K562 (cell line): ENCODE measurements around the gene AAGAB. TPM values are rescaled to one million over a fixed set of nuclear protein-coding genes. Genes with fewer than 3 reads are reported as not detected.

ENCODE experiments used
- ATAC-seq: fragments of 200-7000 bp; cut with Tn5 transposase; 3 replicates; pipeline ENCODE4 v1.9.1; 2020; ENCODE audit warnings: moderate library complexity
- BruUV-seq: library from RNA; stranded (reverse); fragments of 400-500 nt; replicated peaks from 2 replicates; lab custom pipeline; 2021; lab: Mats Ljungman, UMichigan
- CTCF ChIA-PET: fragments of 300-600 bp; formaldehyde crosslinking; extraction: SDS; loops from one replicate; lab custom pipeline; 2021; ENCODE audit warnings: low intra/inter-chr PET ratio; lab: Yijun Ruan, JAX
- POLR2A ChIA-PET: fragments of 300-600, 350-650 bp; sonication (Branson Sonifier 250); formaldehyde crosslinking; extraction: SDS; loops from one replicate; lab custom pipeline; 2021; ENCODE audit warnings: antibody characterized with exemption, inconsistent platforms; lab: Yijun Ruan, JAX
- DNase-seq, 4 experiments: peaks; one replicate each; pipeline versions ENCODE4 v3.0.0 to v3.0.0-alpha.2; 2011 to 2018; ENCODE audit warnings: low spot score in 3 of 4, mixed read lengths in 3 of 4; ENCODE audit errors: extremely low read depth in 1 of 4
- FAIRE-seq: peaks from 2 replicates; lab custom pipeline; 2011; peaks lifted over from hg19 to GRCh38; lab: Jason Lieb, UNC
- H2AFZ ChIP-seq: 2 replicates; pipeline ENCODE4 v1.6.0; 2011; ENCODE audit warnings: low read depth, low read length, control low read depth, inconsistent platforms
- H3K27ac ChIP-seq: fragments of 200-600 bp; 3 replicates; pipeline ENCODE4 v1.8.0; 2011; ENCODE audit warnings: low read depth, mild to moderate bottlenecking, control low read depth, inconsistent platforms, low read length, moderate library complexity, mixed read lengths; ENCODE audit errors: extremely low read depth
- H3K27me3 ChIP-seq, 2 experiments: fragments of 300-600 bp in 1 of 2; 2 replicates in 1 of 2; 3 replicates in 1 of 2; pipeline versions ENCODE4 v1.6.0 to v1.8.0; 2011; ENCODE audit warnings: inconsistent platforms in 2 of 2, low read length in 2 of 2, mild to moderate bottlenecking in 1 of 2, mixed read lengths in 1 of 2, moderate library complexity in 1 of 2; ENCODE audit not compliant: control insufficient read depth in 2 of 2, insufficient read depth in 2 of 2
- H3K36me3 ChIP-seq: fragments of 300-600 bp; 3 replicates; pipeline ENCODE4 v1.8.0; 2011; ENCODE audit warnings: mild to moderate bottlenecking, low read length, inconsistent platforms; ENCODE audit not compliant: control insufficient read depth, insufficient read depth
- H3K4me1 ChIP-seq, 2 experiments: fragments of 200-600 bp in 1 of 2; replicated peaks in 1 of 2; 2 replicates in 1 of 2; 3 replicates in 1 of 2; pipeline versions ENCODE4 v1.5.1 to v1.8.0; 2011; ENCODE audit warnings: inconsistent platforms in 2 of 2, low read length in 2 of 2, mild to moderate bottlenecking in 1 of 2, mixed read lengths in 1 of 2, moderate library complexity in 1 of 2; ENCODE audit not compliant: control insufficient read depth in 2 of 2, insufficient read depth in 2 of 2
- H3K4me2 ChIP-seq: 2 replicates; pipeline ENCODE4 v1.6.1; 2011; ENCODE audit warnings: low read length, control low read depth, inconsistent platforms, mixed read lengths; ENCODE audit not compliant: insufficient read depth
- H3K4me3 ChIP-seq: fragments of 200-600 bp; sonication (generic), shearing (Covaris generic); 2 replicates; pipeline ENCODE4 v1.5.1; 2016; ENCODE audit warnings: control low read depth, inconsistent platforms
- H3K79me2 ChIP-seq: fragments of 200-600 bp; 3 replicates; pipeline ENCODE4 v1.8.0; 2011; ENCODE audit warnings: low read length, inconsistent platforms; ENCODE audit not compliant: control insufficient read depth, insufficient read depth
- H3K9ac ChIP-seq, 2 experiments: 2 replicates each; pipeline versions ENCODE4 v1.6.0 to v1.6.1; 2011; ENCODE audit warnings: low read depth in 2 of 2, low read length in 2 of 2, control low read depth in 1 of 2, inconsistent platforms in 1 of 2, mild to moderate bottlenecking in 1 of 2, mixed read lengths in 1 of 2; ENCODE audit not compliant: insufficient read depth in 1 of 2
- H3K9me1 ChIP-seq: one replicate; pipeline ENCODE4 v1.6.0; 2011; ENCODE audit warnings: inconsistent platforms, mild to moderate bottlenecking, low read length, moderate library complexity; ENCODE audit not compliant: control insufficient read depth, insufficient read depth
- H3K9me3 ChIP-seq: replicated peaks from 2 replicates; pipeline ENCODE4 v1.5.1; 2011; ENCODE audit warnings: low read depth, low read length, inconsistent platforms; ENCODE audit not compliant: control insufficient read depth, insufficient read depth
- H4K20me1 ChIP-seq: replicated peaks from 2 replicates; pipeline ENCODE4 v1.6.1; 2011; ENCODE audit warnings: low read length, inconsistent platforms, mixed read lengths; ENCODE audit not compliant: control insufficient read depth, insufficient read depth
- ATF1 ChIP-seq, 2 experiments: fragments of 450-650 bp in 1 of 2; IDR thresholded peaks; 2 replicates each; pipeline ENCODE4 v1.6.1; 2016; ENCODE audit warnings: missing compliant biosample characterization in 1 of 2, missing genetic modification characterization in 1 of 2
- CBFB ChIP-seq: sonication (generic); formaldehyde crosslinking; IDR thresholded peaks from 2 replicates; pipeline ENCODE4 v1.4.0; 2020; ENCODE audit warnings: mild to moderate bottlenecking, missing genetic modification reagents
- E2F8 ChIP-seq: fragments of 450-650 bp; IDR thresholded peaks from 2 replicates; pipeline ENCODE4 v1.7.1; 2018; ENCODE audit warnings: mild to moderate bottlenecking, low read depth; ENCODE audit not compliant: partially characterized antibody
- EP300 ChIP-seq: IDR thresholded peaks from 2 replicates; pipeline ENCODE4 v1.6.1; 2012; ENCODE audit warnings: low read length, improper control_type of control experiment
- IRF9 ChIP-seq: fragments of 450-650 bp; IDR thresholded peaks from 2 replicates; pipeline ENCODE4 v1.6.1; 2016; ENCODE audit warnings: missing biosample characterization, missing genetic modification characterization
- MCM2 ChIP-seq: fragments of 450-650 bp; IDR thresholded peaks from 2 replicates; pipeline ENCODE4 v1.6.1; 2017; ENCODE audit warnings: low read depth, mild to moderate bottlenecking
- PHF21A ChIP-seq: fragments of 450-650 bp; IDR thresholded peaks from 2 replicates; pipeline ENCODE4 v1.6.1; 2017; ENCODE audit warnings: low read depth, borderline replicate concordance
- POLR3G ChIP-seq: IDR thresholded peaks from 2 replicates; pipeline ENCODE4 v1.6.1; 2011; ENCODE audit not compliant: insufficient read length, insufficient replicate concordance; ENCODE audit errors: extremely low read depth
- RFX7 ChIP-seq: fragments of 250-450 bp; sonication (Bioruptor Pico); IDR thresholded peaks from 2 replicates; pipeline ENCODE4 v1.5.1; 2021; ENCODE audit warnings: mild to moderate bottlenecking
- SIX5 ChIP-seq, 2 experiments: IDR thresholded peaks; 2 replicates each; pipeline ENCODE4 v1.6.1; 2011; ENCODE audit warnings: low read length in 2 of 2, borderline replicate concordance in 1 of 2, low read depth in 1 of 2, mild to moderate bottlenecking in 1 of 2, moderate library complexity in 1 of 2; ENCODE audit not compliant: insufficient read depth in 1 of 2
- SRSF3 ChIP-seq: fragments of 200-400 bp; formaldehyde crosslinking; IDR thresholded peaks from 2 replicates; pipeline ENCODE4 v1.6.1; 2016; ENCODE audit warnings: mild to moderate bottlenecking, low read length, moderate library complexity; ENCODE audit not compliant: insufficient read depth
- THRAP3 ChIP-seq: fragments of 450-650 bp; IDR thresholded peaks from 2 replicates; pipeline ENCODE4 v1.6.1; 2016; ENCODE audit warnings: mild to moderate bottlenecking, inconsistent platforms, borderline replicate concordance
- ZNF121 ChIP-seq: sonication (generic); formaldehyde crosslinking; conservative IDR thresholded peaks from 2 replicates; pipeline ENCODE4 v1.8.0; 2022; ENCODE audit warnings: missing genetic modification reagents
- ZNF639 ChIP-seq, 2 experiments: fragments of 200-800 bp in 1 of 2; sonication (Bioruptor generic) in 1 of 2; sonication (generic) in 1 of 2; formaldehyde crosslinking in 1 of 2; IDR thresholded peaks in 1 of 2; conservative IDR thresholded peaks in 1 of 2; 2 replicates each; pipeline versions ENCODE4 v1.5.0 to v1.6.1; 2016 to 2020; ENCODE audit warnings: missing compliant biosample characterization in 1 of 2, missing genetic modification characterization in 1 of 2, missing genetic modification reagents in 1 of 2
- in situ Hi-C: fragments of 300-500 bp; cut with MboI; formaldehyde crosslinking; loops from 4 replicates; pipeline ENCODE4 v1.15.0; 2018; ENCODE audit warnings: inconsistent platforms, mixed read lengths
- intact Hi-C: fragments of 100-400 bp; cut with micrococcal nuclease; formaldehyde crosslinking; loops from 2 replicates; pipeline ENCODE4 v1.14.2; 2022
- polyA plus RNA-seq, 8 experiments: library from polyadenylated mRNA; depleted of rRNA in 4 of 8; stranded (reverse) in 5 of 8; unstranded in 3 of 8; fragments of >200 nt; fragmentation: Nextera tagmentation in 2 of 8; fragmentation: Illumina TruSeq in 1 of 8; extraction: Ambion mirVana in 2 of 8; extraction: Trizol in 1 of 8; gene quantifications; 2 replicates each; pipeline versions ENCODE4 v1.2.1 to v1.2.3, GENCODE V29; 2011 to 2014; ENCODE audit warnings: inconsistent platforms in 1 of 8, missing spikeins in 1 of 8
- total RNA-seq, 7 experiments: library from RNA; depleted of rRNA in 6 of 7; stranded (reverse); fragments of >200 nt in 6 of 7; fragmentation: Illumina TruSeq in 2 of 7; extraction: Trizol in 2 of 7; gene quantifications; 2 replicates each; pipeline versions ENCODE4 v1.2.1 to v1.2.3, GENCODE V29; 2011 to 2021; ENCODE audit warnings: low replicate concordance in 1 of 7

Gene AAGAB
- total and polyA plus RNA-seq, 9 of the 15 experiments (the other 6 are each of a cell fraction or from before 2014, with no cell fraction given) = 17.8 to 109 (median 58.3) TPM

- no peaks in the 10 kb centered on the region for H3K9me1 ChIP-seq
- POLR2A ChIA-PET = no interaction called here
- TF ChIP-seq ZNF121 (no peak), EP300 (no peak), SRSF3 (no peak), E2F8 (no peak), PHF21A (no peak), MCM2 (no peak), CBFB (CRISPR knock-in tag) (no peak), ZNF639 (CRISPR knock-in tag; conservative IDR thresholded peaks at IDR 0.05 in 1 of 2, IDR thresholded peaks at IDR 0.05 in 1 of 2) (no peak), ATF1 (CRISPR knock-in tag; IDR thresholded peaks at IDR 0.05) (no peak), ATF1 (tag; IDR thresholded peaks at IDR 0.05) (no peak), RFX7 (CRISPR knock-in tag) (no peak), IRF9 (tag) (no peak), SIX5 (IDR thresholded peaks at IDR 0.05; ENCODE audit: borderline replicate concordance in 1 of 2, insufficient read depth in 1 of 2, low read depth in 1 of 2, low read length in 2 of 2) (no peak), POLR3G (no peak), THRAP3 (no peak)
- TF ChIP-seq, all 486 proteins: peak for 0
- Histone ChIP-seq H3K4me2 (no peak overlapping the region), H3K36me3 (peaks cover 42% of the 10 kb centered on the region), H3K4me1 (peaks cover 0 to 10% of the 10 kb centered on the region in 2 experiments; a peak in 1 of 5 replicates), H3K27ac (no peak overlapping the region), H3K9me3 (peaks cover 3% of the 10 kb centered on the region), H3K79me2 (peaks cover 92% of the 10 kb centered on the region), H3K27me3 (no peaks in the 10 kb centered on the region), H3K9ac (no peak overlapping the region), H3K4me3 (no peak overlapping the region), H4K20me1 (no peaks in the 10 kb centered on the region), H2AFZ (no peak overlapping the region)
- DNase-seq (no peak), FAIRE-seq (no peak), ATAC-seq (no peak)
- in situ Hi-C loops (no loop called here), intact Hi-C loops (no loop called here)
- BruUV-seq = no TSS peak
- CTCF ChIA-PET = no interaction called here
Observed at GRCh38 chr15:67248011-67248505, 6.4 kb downstream of the AAGAB start.
